Astrocyte of the spinal cord (primary cell): Measurements from ENCODE around the gene DHX8.
A peak's percentile ranks its signal among the peaks of the same experiment; 100 is the strongest.
"Not testable (repeated sequence)": the region's sequence is repeated elsewhere in the genome, so short reads cannot be mapped to it uniquely, and the experiment has no call there.

Experiments used
- DNase-seq: peaks from one replicate; pipeline ENCODE4 v3.0.0; 2011; ENCODE audit warnings: low read depth, low spot score
- H3K4me3 ChIP-seq: 2 replicates; pipeline ENCODE4 v1.5.1; 2011; ENCODE audit warnings: low read depth, mild to moderate bottlenecking, low read length, moderate library complexity
- CTCF ChIP-seq: IDR thresholded peaks from 2 replicates; pipeline ENCODE4 v1.5.1; 2012; ENCODE audit warnings: low read depth, mild to moderate bottlenecking, low read length, inconsistent platforms
- in situ Hi-C: cut with HindIII; loops from 2 replicates; pipeline ENCODE4 v1.10.0; 2017; ENCODE audit warnings: low sequenced_read_pairs

Gene DHX8

GRCh38 chr17:43490621-43491020 lies 6.8 kb downstream of the DHX8 start:
- in situ Hi-C loops: no loop called here
- no peak for DNase-seq
- no peak overlapping the region for H3K4me3 ChIP-seq
- TF ChIP-seq CTCF: no peak

- in situ Hi-C loops, H3K4me3 ChIP-seq, DNase-seq: not testable (repeated sequence)
These were observed 25.7 kb downstream of the DHX8 start for GRCh38 chr17:43509440-43509839.

- in situ Hi-C loops, DNase-seq, H3K4me3 ChIP-seq: not testable (repeated sequence)
These were observed 27.4 kb downstream of the DHX8 start for GRCh38 chr17:43511199-43511598.

GRCh38 chr17:43515656-43516055 lies 31.9 kb downstream of the DHX8 start:
- no peak for TF ChIP-seq CTCF
- no peak overlapping the region for H3K4me3 ChIP-seq
- in situ Hi-C loops: no loop called here
- no peak for DNase-seq

GRCh38 chr17:43517161-43517560 lies 33.4 kb downstream of the DHX8 start:
- DNase-seq: no peak
- in situ Hi-C loops: no loop called here

GRCh38 chr17:43517615-43518386 lies 34.0 kb downstream of the DHX8 start:
- TF ChIP-seq CTCF: no peak
- peak; percentile 58 for DNase-seq
- in situ Hi-C loops: no loop called here
- no peak overlapping the region for H3K4me3 ChIP-seq

More at GRCh38 chr17:43517161-43517560, 33.4 kb downstream of the DHX8 start:
- TF ChIP-seq CTCF: no peak
- H3K4me3 ChIP-seq: no peak overlapping the region

- no peak overlapping the region for H3K4me3 ChIP-seq
- in situ Hi-C loops: no loop called here
- no peak for DNase-seq
- no peak for TF ChIP-seq CTCF
These were observed 37.6 kb downstream of the DHX8 start for GRCh38 chr17:43521389-43521788.
